Activated naive CD4-positive, alpha-beta T cell treated with anti-CD3 and anti-CD28 coated beads, Interleukin-2, amount 50 U/mL, for 16 hours (primary cell): ENCODE measurements around the gene CTDSP2.
"Not testable (repeated sequence)": the region's sequence is repeated elsewhere in the genome, so short reads cannot be mapped to it uniquely, and the experiment has no call there.

Experiments used
- DNase-seq: peaks from one replicate; pipeline ENCODE4 v3.0.0-alpha.2; 2020

Gene CTDSP2

DNA sequence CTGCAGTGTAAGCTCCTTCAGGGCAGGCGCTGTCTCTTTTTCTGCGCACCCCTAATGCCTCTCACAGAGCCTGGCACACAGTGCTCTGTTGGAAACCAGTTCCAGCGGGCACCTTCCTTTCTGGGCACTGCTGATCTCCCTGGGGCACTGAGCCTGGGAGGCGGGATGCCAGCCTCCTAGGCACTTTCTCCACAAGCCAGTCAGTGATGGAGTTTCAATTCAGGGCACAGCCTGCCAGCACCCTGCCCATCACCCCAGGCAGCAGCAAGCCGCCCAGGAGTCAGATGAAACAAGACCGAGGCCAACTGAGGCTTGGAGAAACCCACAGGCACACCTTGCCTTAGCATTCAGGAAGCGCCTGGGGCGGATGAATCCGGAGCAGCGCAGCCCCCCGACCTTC lies 5.7 kb upstream of the CTDSP2 start:
- DNase-seq, result no peak

DNA sequence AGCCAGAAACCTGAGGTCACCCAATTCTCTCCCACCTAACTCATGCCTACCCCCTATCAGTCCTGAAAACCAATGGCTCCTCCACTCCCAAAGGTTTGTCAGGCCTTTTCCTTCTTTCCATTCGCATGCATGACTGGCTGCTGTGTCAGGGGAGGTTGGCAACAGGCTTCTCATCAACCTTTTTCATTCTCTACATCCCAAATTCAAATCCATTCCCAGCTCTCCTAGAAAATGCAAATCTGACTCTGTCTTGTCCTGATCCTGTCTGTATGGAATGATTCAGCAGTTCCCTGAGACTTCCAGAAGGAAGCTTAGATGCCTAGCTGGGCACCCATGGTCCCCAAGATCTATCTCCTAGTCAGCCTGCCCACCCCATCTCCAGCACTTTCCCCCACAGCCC lies 5.0 kb upstream of the CTDSP2 start:
- DNase-seq, result no peak

DNA sequence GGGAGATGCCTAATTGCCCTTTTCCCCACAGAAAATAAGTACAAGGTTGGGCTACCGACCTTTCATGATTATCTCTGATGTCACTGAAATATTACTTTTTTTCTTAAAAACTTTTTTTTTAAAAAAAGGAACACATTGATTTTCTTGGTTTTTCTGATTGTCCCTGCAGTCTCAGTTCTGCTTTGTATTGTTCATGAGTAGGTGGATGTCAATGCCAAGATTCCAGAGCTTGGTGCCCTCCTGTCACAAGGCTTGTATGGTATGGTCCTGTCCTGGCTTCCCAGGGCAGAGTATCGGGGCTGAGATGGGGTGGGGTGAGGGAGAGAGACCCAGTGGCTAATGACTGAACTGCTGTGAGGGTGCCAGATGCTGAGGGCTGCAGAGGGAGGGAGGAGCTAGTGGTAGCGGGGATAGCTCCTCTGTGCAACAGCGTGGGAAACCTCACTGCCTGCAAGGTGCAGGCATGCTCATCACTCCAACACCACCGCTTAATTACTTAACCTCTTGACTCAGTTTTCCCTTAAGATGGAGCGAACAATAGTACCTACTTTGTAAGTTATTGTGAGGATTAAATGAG lies 4.4 kb upstream of the CTDSP2 start:
- DNase-seq, result no peak

DNA sequence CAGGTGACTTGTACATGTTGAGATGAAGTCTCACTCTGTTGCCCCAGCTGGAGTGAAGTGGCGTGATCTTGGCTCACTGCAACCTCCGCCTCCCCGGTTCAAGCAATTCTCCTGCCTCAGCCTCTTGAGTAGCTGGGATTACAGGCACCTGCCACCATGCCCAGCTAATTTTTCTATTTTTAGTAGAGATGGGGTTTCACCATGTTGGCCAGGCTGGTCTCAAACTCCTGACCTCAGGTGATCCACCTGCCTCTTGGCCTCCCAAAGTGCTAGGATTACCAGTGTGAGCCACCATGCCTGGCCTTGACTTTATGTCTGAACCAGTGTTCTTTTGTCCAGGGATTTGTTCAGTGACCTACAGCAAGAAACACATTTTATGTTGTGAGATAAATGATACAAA lies 2.9 kb upstream of the CTDSP2 start:
- not testable (repeated sequence) for DNase-seq

DNA sequence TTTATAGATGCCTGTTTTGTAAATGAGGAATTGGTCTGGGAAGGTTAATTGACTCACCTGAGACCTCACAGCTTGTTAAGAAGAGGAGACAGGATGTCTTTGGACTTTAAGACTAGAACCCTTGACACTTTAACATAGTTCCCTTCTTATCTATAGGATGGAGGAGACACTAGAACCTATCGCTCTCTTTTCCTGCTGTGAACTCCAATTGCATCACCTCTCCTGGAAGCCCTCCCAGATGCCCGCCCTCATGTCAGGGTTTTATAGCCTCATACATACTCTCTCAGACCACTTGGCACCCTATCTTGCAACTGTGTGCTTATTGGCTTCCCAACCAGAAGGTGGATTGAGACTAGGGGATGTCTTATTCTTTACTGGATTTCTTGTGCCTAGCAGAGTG lies 2.5 kb upstream of the CTDSP2 start:
- DNase-seq, result no peak

DNA sequence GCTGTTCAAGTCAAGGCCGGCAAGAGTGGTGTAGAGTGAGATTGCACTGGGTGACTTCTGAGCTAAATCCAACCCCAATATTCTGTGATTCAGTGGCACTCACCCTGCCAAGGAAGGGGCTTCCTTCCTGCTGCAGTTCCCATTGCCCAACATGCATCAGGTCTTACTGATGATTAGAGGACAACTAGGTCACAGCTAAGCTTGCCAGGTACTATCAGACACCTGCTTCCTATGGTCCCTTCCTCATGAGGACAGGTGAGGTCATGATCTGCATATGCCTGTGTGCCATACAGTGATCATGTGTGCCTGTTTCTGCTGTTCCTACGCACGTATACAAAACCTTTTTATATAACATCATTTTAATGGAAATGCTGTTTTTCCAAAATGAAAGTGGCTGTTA lies 1.7 kb upstream of the CTDSP2 start:
- DNase-seq, result no peak

DNA sequence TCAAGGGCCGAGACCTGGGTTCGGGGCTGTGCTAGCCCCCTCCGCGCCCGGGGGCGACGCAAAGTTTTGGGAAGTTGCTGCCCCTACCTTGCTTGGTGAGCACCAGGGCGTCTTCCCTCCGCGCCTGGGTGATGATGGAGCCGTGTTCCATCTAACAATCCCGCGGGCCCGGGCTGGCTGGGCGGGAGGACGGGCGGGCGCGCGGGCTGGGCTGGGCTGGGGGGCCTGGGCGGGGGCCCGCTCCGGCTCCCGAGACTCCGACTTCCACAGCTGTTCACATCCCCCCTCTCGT lies 298 bp downstream of the CTDSP2 start:
- peak; percentile 53 for DNase-seq

DNA sequence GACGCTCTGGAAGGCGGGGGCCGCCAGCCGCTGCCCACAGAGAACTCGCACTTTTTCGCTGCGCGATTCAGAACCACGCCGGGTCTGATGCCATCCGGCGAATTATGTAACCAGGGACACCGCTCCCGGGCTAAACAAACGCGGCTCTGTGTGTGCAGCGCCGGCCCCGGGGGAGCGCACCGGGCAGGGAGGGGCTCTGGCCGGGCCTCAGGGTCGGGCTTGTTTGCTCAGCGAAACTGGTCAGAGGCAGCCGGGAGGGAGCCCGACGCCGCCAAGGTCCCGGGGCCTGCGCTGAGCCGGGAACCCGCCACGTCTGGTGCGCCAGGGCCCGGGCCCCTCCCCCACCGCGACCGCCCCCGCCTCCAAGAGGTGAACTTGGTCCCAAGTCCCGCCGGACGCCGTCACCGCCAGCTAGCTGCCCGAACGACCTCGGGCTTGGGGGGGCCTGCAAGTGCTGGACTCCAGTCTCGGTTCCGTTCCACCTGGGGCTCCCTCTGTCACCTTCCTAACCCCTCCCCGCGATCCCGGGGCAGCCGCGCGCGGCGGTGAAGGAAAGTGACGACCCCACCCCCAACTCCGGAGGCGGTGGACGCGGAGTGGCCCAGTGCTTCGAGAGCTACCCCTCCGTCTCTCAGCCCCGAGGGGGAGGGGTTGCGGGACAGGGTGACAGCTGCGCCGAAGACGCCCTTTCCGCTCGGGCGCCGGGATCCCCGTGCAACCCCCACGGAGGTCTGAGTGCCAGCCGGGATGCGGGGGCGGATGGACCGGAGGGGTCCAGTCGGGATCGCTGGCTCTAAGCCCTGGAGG lies 848 bp downstream of the CTDSP2 start:
- DNase-seq, result peak; percentile 72

DNA sequence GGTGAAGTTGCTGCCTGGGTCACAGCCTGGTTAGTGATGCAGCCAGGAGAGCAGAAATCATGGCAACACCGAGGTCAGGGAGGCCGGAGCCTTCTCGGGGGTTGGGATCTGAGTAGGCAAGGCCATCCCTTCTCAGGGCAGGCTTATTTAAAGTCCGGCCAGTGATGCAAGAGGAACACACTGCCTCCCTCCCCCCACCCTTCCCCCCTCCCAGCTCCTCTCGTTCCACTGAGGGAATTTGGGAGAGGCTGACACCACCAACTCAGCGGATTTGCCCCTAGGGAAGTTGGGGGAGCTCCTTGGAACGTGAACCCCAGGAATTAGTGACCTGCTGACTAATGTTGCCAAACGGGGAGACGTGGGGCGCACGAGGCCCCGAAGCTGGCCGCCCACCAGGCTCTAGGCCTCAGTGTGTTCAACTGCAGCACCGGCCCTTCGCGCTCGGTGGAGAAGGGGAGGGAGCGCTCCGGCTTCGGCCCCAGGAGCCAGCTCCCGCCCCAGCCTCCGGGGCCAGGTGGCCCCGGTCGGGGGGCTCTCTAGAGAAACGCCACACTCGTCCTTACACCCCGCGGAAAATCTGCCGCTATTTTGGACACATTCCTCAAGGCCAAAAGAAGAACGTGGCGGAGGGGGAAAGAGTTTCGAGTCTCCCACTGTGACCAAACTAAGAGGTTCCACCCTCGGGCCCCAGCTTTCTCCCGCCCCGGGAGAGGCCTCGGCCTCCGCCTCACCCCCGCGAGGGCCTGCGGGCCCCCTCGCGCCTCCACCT lies 1.6 kb downstream of the CTDSP2 start:
- DNase-seq, result peak; percentile 49

DNA sequence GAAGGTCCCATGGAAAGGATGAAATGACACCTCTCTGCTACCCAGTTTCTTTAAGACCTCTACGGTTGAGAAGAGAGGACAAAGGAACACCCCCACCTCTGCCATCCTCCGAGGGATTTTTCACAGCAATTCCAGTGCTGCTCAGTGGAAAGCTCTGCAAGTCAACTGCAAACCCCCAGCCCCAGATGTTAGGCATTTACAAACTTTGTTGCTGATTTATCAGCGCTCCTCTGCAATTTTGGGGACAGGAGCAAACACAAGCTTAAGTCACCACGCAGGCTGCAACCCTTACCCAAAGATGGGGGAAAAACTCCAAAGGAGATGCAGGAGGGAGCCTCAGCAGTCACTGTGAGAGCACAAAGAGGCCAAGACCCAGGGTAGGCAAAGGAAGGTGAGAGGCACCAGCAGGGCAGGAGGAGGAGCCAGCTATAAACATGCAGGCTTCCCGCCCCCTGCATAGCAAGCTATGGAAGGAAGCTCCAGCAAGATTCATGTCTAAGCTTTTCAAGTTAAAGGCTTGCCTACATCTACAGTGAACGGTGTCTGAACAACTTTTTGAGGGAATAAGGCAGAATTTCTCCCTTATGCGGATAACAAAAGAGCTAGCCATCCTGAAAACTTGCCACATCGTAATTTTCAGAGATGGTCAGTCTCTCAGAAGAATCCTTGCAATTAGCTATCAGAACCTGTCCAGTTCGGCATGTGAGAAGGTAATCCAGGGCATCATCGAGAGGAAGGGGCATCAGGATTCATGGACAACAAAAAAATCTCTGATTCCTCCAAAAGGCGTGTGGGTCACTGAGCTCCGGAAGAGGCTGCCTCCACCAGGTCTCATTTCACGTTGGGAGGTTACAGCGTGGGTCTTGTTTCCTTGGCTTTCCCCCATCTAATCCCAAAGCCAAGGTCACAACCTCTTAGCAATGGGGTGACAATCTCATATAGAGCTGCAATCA lies 3.9 kb downstream of the CTDSP2 start:
- peak; percentile 55 for DNase-seq

DNA sequence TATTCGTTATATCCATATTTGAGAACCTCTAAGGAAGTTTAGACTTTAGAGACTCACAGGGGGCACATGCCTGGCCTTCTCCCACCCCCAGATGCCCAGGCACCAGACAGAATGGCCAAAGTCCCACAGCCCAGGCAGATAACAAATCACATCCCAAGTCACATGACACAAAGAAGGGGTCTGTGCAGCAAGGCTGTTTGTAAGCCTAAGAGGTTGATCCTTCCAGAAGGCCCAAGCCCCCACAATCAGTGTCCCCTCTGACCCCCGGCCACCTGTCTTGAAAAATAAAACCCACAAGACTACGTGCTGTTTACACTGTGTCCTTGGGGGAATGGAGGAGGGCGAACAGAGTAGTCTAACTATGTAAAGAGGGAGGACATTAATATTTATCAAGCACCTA lies 5.1 kb downstream of the CTDSP2 start:
- DNase-seq, result no peak

DNA sequence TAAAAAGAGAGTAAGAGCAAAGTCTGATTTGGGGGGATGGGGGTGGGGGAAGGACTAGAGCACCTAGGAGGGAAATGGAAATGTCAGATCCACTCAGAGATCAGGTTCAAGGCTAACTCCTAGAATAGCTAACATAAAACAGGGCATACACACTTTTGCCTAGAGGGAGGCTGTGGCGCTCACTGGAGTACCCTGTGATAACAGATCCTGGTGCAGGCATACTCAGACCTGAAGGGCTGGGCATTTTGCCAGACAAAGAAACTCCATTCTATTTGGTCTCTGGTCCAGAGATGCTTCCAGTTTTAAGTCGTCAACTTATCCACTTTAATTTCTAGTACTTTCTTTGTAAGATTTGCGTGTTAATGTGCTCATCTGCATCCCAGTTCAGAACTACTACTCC lies 5.8 kb downstream of the CTDSP2 start:
- DNase-seq, result no peak

DNA sequence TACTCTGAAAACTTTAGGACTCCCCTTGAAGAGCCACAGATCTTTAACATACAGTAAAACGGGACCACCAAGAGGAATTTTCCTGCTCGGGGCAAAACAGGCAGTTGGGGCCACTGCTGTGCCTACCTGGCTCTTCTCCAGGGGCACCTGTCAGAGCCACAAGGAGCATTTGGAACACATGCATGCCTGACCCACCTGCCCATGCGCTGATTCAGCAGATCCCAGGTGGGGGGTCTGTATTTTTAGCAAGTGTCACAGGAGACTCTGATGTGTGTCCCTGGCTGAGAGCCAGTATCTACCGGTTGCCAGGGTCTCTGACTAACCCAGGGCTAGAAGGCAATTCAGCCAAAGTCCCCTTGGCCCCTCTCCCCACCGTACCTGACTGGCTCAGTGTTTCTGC lies 6.5 kb downstream of the CTDSP2 start:
- DNase-seq, result no peak

DNA sequence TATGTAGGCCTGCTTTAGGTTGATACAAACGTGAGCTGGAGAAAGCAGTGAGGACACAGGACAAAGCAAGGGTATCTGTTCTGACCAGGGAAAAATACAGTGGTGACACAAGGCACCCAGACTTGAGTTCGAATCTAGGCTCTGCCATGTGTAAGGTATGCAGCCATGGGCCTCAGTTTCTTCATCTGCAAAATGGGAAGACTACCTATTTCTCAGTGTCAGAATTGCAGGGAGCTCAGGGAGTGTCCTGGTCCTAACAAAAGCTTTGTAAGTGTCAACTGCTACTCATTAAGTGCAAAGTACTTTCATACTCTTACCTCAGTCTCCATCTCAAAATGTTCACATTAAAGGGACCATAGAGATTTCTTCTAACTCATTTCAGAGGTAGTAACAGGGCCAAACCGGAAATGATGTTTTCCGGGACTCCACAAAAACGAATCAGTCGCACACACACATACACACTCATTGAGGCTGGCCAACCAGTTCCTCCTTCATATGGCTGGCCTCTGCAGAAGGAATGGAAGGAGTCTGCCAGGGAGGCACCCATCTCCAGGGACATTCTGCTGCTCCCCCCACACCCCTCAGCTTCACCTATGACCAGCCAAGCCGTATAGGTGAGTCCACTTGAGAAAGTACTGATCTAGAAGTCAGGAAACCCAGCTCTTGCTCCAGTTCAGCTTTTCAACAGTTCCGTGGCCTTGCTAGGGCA lies 7.8 kb downstream of the CTDSP2 start:
- peak; percentile 28 for DNase-seq

DNA sequence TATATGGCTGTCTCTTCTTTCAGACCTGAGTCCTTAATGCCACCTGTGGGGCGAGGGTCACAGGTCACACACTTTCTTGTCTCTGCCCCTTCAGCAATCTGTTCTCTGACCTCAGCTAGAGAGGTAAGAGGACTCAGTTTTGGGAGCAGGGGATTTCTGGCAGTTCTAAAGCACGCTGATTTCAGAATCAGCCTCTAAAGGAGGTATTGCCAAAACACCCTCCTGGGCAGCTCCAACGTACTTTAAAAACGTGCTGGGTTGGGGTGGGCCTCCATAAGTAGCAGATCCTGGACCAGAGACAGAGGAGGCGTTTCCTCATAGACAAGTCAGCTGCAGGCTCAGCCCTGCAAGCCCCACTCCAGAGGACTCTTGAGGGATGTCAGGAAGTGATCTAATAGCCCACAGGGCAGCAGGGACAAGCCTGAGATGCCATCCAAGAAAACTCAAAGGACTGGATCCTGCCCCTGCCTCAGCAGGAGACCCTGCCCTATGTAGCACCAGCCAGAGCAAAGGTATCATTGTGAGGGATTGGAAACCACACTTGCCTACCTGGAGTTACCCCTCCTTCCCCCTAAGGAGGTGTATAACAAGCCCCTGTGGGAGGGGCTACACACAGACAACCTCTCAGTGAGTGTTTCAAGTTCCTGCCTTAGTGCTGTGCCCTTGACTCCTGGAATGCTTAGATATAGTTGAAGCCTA lies 8.5 kb downstream of the CTDSP2 start:
- DNase-seq, result no peak

DNA sequence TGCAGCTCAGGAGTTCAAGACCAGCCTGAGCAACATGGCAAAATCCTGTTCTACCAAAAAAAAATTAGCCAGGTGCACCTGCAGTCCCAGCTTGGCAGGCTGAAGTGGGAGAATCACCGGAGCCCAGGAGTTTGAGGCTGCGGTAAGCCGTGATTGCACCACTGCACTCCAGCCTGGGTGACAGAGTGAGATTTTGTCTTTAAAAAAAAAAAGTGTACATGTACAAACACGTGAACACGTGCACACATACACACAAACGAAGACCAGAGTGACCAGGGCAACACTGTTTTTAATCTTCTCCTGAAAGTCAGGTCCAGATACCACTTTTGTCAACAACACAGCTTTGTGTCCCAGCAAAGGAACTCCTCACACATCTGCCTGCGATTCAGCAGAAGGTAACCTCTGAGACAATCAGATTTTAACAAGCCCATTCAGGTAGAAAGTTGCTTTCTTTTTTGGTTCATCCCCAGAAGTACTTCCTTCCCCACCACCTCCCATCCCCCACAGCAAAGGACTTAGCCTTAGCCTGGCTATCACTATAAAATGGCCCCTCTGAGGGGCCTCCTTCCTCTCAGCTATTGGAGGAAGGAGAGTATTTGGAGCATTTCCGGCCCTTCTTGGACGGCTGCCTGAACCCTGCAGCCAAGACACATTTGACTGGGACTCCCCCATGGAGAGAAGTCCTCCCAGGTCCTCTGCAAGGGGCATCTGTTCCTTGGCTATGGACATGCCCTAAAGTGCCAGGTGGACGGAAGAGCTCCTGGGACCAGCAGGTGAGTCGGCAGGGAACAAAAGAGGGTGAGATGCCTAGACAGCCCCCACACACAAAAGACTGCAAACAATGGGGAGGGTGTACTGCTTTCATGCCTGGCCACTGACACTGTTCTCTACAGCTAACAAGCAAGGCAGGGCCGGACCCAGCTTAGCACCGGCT lies 9.8 kb downstream of the CTDSP2 start:
- no peak for DNase-seq

DNA sequence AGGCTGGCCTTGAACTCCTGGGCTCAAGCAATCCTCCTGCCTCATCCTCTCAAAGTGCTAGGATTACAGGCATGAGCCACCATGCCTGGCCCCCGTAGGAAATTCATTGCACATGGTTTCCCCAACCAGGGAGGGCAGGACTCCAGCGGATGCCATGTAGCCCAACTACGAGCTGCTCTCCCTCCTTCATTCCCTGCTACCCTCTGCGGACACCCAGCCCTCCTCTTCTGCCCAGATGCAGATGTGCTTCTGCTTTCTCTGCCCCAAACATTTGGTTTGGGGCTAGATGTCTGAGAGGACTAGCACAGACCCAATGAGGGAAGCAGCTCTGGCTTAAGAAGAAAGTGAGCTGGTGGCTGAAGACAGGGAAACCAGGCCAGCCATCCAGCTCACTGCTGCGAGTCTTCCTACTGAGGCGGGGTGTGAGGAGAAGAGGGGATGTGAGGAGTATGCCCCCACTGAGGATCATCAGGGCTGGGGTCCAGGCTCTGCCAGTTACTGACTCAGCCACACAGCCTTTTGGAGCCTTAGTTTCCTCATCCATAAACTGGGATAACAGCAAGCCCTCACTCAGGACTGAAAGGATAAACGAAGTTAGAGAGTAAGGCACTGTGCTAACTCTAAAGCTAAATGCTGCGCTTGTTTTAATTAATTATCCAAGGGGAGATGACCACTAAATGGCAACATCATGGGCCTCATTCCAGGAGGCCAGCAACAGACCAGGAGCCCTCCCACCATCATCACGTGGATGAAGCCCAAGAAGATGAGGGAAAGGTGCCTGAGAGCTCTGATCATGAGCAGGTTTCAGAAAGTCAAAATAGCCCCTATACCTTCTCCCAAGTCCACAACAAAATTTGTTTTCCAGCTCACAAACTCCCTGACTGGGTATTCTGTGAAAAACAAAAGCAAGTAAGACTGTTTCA lies 10.9 kb downstream of the CTDSP2 start:
- no peak for DNase-seq

DNA sequence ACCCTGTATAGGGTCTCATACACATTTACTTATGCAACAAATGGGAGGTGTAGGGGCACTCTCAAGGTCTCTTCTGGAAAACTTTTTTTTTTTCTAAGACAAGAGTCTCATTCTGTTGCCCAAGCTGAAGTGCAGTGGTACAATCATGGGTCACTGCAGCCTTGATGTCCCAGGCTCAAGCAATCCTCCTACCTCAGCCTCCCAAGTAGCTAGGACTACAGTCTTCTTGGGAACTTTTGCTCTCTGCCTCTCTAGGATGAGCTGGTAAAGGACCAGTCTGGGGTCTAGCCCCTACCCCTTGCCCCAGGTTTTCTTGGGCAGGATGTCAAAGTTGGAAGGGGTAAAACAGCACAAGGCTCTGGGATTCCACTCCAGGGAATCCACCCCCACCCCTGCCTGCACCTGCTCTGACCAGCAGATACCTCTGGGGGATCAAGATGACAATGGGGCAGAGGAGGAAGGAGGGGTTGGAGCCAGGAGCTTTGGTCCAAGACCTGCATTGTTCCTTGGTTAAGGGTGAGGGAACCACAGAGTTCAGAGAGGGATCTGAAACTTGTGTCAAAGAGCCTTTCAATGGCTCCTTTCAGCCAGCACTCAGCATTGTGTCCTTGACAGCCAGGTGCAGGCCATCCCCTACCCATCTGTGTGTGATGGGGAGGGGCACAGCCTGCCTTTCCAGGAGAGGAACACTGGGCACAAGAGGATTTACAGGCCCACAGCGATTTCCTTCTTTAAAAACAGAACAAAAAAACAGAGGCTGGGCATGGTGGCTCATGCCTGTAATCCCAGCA lies 12.2 kb downstream of the CTDSP2 start:
- no peak for DNase-seq

DNA sequence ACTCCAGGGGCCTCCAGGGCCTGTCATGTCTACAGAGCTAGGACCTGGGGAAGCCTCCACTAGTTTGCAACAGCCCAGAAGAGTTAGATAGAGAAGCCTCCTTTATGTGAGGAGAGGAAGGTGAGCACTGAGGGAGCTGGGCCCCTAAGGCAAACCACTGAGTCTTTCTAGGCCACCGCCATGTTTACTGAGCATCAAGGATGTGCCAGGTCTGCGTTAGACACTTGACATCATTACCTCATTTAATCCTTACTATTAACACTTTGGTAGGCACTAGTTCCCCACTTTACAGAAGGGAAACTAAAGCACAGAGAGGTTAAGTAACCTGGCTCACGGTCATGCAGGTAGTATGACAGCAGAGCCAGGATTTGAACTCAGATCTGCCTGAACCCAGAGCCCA lies 12.9 kb downstream of the CTDSP2 start:
- no peak for DNase-seq
